ENCODE measurements around the gene BOC.

Gene BOC

DNA sequence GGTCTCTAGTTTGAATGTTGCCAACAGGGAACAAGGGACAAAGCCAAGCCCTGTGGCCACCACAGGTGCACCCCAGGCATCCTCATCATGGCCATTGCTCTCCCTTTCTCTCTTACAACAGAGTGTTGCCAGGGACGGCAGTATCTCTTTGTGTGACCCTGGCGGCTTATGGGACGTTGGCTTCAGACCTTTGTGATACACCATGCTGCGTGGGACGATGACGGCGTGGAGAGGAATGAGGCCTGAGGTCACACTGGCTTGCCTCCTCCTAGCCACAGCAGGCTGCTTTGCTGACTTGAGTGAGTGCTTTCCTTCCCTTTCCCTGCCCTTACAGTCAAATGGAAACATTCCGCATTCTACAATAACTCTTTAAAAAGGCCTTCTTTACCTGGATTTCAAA, 38.2 kb downstream of the BOC start:
- no peak for DNase-seq

DNA sequence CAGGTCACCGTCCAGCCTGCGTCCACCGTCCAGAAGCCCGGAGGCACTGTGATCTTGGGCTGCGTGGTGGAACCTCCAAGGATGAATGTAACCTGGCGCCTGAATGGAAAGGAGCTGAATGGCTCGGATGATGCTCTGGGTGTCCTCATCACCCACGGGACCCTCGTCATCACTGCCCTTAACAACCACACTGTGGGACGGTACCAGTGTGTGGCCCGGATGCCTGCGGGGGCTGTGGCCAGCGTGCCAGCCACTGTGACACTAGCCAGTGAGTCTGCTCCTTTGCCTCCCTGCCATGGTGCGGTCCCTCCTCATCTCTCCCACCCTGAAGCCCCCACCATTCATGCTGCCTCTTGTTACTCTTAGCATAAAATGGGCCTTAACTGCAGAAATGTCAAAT, 39.2 kb downstream of the BOC start:
- no peak for DNase-seq

DNA sequence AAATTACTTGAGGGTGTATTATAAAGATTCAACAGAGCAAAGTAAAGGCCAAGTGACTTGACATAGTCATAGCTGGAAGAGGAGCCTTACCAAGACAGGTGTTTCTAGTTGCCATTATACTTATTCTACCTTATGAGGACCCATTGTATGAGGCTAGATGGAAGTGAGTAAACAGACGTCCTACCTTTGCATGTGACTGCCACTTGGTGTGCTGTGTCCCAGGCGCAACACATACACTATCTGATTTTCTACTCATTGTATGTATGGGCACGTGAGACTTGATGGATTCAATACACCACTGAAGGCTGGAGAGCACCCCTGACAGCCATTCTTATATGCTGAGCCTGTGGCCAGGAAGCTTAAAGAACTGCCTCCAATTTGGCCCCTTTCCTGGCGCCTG, 40.5 kb downstream of the BOC start:
- no peak for DNase-seq

DNA sequence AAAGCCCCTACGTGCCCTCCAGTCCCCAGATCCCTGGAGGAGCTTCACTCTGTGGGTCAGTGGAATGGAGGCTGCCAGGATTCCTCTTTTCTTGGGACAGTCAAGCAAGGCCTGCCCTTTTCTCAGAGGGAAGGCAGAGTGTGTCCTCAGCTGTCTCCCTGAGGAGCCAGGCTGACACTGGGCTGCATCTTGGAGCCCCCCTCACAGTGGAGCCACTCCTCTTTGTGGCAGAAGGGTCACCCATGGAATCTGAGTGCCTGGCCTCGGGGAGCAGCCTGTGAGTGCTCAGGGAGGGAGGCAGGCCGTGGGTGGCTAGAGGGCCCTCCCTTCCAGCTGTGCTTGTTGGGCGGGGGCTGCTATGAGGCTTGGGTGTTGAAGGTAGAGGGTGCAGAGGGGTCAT, 41.2 kb downstream of the BOC start:
- DNase-seq, result no peak

DNA sequence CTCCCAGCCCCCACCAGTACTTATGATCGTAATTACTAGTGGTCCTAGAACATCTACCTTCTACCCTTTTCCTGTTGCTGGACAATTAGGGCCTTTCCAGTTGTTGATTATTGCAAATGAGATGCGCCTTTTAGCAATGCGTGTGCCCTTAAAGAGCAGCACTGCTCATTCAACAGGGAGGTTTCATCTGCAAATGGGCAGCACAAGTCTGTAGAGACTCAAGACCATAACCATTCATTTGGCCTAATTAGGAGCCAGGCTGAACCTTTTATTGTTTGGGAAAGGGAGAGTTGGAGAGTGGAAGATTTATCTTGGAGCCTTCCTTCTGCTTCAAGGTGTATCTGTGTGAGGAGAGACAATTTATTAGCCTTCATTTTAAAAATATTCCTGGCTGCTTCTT, 42.3 kb downstream of the BOC start:
- no peak for DNase-seq

DNA sequence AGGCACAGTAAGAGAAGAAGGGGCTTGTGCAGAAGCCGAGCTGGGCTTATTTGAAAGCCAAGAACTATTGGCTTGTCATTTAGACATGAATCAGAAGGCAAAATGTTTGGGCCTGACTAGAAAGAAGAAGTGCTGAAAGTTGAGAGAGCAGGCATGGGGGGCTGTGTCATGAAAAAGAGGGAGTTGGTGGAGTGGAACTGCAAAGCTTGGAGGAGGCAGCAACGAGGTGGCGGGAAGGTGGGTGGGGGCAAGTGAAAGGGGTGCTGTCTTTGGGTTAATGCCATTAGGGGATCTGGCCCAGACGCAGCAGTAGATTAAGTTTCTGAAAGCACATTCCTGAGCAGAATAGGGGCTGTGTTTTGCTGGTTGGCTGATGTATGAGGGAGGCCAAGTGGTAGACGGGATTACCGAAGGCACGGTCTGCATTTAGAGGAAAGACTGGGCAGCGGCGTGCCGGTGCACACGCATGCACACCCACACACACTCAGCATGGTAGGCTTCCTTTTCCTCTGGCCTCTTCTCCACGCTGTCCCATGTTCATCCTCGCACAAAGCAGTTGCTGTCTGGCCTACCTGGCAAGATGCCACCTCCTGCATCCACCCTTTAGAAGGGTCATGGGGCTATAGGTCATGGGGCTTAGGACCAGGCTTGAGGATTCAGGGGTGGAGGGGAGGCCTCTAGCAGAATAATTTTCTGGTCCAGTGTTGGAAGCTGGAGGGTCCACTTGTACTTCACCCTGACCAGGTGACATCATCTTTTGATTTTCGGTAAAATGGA, 43.0 kb downstream of the BOC start:
- peak; percentile 62 for DNase-seq

DNA sequence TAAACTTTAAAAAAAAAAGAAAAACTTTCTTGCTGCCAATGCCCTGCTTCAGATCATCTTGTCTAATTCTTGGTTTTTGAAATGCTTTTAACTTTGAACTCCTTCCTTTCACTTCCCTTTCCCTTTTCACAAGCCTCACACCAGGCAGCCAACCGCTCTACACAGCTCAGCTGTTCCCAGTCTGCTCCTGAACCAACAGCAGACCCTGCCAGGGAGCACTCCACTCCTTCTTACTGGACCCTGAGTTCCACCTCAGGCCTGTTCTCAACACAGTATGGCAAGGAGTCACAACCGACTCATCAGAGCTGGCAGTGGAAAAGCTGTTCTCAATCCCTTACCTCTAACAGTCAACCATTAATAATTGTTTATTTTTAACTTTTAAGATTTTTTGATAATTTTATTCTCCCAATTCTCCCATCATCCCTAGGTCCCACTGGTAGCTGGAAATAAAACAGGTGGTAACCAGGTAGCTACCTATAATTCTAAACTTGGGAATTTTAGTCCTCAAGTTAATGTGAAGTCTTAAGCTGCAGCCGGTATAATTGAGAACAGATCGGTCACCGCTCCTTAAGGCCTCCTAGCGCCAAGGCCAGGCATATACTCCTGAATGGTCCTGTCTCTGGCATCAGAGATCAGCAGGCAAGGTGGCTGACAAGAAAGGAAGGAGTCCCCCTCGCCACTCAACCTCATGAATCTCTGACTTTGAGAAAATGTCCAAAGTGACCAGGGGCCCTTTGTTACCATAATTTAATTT, 43.9 kb downstream of the BOC start:
- DNase-seq, result no peak

DNA sequence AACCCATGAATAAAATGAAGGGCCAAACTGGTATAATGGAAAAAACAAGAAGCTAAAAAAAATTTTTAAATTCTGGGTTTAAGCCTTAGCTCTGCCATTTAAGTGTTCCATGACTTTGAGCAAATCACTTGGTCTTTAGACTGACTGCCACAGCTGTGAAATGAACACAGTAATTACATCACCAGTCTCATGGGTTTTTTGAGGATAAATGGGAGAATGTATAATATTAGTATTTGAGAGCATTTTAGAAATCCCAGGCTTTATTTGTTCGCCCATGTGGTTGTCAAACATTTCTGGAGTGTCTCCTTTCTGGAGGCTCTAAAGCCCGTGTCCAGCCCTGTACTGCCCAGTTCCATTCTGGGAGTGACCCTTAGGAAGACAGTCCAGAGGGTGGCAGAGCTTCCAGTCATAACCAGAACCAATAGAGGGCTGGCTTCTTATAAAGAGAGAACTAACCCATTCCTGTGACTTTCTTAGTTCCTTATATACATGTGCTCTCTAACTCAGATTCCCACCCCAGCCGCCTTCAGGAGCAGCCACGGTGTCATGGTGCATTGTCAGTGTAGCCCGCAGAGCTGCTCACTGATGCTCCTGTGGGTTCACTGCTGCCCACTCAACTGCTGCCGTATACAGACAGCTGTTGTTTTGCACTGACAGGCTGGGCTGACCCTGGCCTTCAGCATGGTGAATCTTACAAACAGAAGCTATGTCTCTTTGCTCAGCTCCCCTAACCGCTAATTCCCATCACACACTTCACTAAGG, 44.7 kb downstream of the BOC start:
- DNase-seq, result no peak

DNA sequence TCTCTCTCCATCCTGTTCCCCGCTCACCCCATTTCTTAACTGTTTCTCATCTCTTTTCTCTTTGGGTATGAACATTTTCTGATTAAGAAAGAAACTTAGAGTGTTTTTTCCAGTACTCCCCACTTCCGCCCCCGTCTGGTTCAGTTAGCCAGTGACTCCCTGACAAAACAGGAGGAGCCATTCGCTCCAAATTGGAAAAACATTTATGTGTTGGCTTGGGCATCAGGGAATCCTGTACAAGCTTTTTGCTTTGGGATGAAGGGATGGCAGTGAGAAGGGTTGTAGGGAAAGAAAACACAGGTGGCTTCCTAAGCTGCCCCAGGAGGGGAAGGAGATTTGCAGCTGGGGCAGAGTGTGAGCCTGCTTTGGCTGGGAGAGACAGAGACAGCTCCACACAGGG, 47.0 kb downstream of the BOC start:
- no peak for DNase-seq

DNA sequence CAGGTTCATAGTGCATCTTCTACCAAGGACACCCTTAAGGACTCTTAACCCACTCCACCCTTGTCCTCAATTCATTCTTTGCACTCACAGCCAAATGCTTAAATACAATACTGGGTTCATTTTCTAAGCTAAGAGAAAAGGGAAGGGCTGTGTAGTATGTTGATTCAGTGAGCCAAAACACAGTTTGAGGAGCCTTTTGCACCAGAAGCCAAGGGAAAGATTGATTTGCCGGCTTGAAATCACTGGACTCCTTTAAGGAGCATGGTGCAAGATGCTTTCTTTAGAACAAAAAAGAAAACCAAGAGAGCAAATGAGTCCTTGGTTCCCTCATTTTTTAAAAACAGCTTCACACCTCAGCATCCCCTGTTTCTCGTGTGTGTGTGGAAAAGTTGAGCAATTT, 47.8 kb downstream of the BOC start:
- DNase-seq, result no peak

DNA sequence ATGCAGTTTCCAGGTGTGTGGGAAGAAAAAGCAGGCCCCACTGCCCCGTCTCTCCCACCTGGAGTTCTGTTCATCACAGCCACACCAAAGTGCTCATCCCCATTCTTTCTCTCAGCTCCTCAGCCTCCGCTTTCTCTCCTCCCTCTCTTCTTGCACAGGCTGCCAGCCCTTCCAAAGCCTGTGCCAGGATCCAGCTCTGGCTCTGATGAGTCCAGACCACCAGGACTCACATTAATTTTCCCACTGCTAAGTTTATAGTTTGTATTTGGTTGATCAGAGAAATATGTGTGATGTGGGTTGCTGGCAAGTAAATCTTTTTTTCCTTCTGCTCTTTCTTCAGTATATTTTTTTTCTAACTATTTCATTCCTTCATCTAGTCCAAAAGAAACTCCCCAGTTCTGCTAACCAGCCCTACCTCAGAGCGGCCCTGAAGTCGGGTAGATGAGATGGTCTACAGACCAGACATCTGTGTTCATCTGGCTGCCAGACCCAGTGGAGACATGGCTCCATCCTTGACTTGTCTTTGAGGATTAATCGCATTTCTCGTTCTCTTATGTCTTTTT, 49.8 kb downstream of the BOC start:
- no peak for DNase-seq

DNA sequence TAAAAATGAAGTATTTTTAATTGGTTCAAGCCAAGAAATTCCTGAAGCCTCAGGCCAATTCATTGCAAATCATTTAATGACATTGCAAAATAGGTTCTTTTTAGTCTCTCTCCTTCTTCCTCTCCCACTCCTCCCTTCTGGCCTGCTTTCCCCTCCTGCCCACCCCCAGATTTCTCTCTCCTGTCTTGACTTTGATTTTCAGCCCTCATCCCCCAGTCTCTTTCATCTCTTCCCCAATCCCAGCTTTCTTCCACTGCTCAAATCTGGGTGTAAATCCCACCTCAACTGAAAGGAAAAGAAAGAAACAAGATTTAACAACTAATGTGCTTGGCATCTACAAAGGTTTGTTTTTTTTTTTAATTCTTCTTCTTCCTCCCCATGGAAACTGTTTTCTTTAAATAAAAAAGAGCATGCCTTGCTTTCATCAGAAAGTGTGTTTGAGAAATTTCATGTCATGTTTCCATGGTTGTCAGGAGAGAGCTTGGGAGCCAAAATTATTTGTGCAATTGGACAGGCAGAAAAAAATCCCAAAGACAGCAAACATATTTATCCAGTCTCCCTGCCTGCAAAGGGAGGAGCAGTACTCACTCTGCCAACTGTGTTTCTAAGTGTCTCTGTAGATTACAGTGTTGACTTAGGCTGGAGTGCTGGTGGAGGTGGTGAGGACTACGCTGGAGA, 50.4 kb downstream of the BOC start:
- DNase-seq, result no peak

DNA sequence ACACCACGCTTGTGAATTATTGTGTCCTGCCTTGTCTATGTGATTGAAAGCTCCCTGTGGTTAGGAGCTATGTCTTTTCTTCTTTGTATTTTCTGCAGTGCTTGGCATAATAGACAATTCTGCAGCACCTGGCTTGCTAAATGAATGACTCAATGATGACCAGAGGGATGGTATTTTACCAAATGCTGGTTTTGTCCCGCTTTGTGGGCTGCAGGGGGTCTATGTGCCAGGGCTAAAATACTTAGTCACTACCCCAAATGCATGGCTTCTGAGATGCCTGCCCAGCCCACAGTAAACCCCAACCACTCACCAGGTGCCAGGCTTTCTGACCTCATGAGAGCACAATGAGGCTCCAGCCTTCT, 50.9 kb downstream of the BOC start:
- DNase-seq, result no peak

DNA sequence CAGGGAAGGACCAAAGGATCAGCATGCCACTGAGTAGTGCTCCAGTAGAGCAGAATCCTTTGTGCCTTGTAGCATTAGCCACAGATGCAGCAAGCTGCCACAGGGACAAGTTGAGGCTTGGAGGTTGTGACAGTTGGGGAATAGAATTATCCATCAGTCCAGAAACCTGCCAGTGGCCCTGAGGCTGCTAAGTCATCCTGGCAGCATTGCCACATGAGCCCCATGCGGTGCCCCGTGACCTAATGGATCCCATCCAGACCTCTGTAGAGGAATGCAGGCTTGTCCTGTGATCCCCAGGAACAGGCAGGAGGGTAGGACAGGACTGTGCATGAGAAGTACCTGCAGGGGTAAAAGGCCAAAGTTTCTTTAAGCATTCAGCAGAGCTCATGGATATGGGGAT, 51.7 kb downstream of the BOC start:
- DNase-seq, result no peak

DNA sequence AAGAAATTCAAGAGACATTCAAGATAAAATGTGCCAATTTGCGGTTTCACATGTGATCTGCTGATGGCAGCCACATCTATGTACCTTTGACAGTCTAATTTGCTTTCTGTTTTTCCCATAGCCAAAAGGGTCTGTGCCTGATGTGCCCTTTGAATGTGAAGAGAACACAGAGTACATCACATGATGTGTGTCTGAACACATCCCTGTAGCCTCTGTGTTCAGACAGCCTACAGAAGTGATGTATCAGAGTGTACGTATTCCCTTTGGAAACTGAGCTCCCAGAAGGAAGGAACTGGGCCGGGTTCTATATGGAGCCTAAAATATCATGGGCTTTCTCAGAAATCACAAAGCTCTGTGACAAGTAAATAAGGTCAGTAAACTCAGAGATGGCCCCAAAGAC, 52.4 kb downstream of the BOC start:
- DNase-seq, result no peak

DNA sequence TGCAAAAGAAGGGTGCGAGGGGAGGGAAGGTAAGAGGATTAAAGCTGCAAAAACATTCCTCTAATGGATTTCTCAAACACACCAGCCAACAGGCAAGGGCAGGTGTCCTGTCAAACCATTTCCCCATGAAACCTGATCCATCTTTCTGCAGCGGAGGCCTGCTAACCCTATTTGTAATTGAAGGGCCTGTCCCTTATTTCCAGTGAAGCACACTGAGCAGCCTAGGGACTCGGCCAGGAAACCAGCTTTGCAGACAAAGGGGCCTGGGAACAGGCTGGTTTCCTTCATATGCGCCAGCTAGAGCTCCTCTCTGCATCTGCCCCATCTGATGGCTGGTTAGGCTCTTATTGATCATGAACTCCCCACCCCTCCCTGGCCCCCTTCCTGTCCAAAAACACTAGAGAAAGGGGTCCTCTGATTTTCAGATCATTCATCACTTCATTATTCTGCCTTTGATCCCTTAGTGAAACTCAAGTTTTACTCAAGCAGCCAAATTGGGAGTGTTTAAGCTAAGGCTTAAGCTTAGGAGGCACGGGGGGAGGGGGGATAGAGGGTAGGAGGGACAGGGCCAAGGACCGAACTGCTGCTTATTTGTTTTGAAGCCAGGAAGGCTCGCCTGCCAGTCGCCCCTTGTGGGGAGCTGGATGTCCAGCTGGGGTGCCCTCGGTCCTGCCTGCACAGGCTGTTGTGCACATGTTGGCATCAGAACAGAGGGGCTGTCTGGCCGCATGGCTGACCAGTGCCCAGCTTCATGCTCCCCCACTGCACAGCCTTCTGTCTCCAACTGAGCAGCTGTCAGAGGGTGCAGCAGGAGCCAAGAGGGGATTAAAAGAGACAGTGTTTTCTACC, 53.1 kb downstream of the BOC start:
- DNase-seq, result no peak

DNA sequence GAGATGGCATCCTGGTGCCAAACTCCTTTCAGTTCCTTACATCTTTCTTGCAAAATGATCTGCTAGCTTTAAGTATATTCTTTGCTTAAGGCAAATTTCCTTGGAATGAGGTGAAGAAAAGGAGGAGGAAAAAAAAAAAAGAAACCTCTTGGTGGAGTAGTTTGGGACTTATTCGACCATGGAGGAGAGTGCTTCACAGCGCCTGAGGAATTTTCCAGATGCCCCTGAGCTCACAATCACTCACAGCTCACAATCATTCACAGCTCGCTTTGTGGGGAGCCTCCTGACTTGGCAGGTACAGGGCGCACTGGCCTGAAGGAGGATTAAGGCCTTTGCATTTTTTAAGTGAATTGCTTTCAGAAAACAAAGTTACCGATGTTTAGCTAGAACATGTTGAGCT, 53.9 kb downstream of the BOC start:
- DNase-seq, result no peak

DNA sequence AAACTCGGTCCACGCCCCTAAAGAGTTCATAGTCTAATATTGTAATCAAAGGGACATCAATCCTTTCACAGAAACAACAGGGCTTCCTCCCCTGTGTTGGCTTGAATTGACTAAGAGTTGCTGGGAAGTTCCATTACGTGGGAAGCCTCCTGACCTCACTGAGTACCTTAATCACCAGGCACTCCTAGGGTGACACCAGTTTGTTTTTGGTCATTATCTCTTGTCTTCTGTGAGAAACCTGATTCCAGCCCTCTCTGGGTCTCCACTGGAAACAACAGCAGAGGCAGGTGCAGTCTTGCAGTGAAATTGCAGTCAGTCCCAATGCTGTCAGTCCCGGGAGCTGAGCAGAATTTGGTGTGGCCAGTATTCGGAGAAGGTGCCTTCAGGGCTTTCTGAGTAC, 55.4 kb downstream of the BOC start:
- no peak for DNase-seq

DNA sequence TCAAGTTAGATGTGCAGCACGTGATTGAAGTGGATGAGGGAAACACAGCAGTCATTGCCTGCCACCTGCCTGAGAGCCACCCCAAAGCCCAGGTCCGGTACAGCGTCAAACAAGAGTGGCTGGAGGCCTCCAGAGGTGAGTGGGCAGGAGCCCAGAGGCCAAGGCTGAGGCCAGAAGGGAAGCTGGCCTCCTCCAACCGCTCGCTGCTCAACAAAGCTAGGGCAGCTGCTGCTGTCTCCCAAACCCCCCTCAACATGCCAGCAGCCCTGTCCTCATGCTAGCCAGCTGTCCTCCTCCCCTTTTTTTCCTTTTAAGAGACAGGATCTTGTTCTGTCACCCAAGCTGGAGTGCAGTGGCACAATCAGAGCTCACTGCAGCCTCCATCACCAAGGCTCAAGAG, 57.0 kb downstream of the BOC start:
- no peak for DNase-seq

DNA sequence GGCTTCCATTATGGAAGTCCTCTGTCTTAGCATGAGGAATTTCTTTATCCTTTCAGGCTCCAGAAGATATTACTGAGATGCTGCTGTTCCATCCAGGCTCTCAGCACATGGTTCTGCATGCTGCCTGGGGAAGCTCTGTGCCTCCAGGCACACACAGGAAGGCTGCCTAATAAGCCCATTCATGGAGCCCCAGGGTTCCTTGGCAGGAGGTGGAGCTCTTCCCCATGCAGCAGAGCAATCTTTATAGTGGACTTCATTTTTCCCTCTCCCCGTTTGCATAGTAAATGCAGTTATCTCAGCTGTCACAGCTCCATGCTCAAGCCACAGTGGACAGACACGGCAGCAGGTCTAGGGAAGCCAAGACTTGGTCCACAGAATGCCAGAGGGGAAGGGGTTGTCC, 57.6 kb downstream of the BOC start:
- DNase-seq, result no peak

DNA sequence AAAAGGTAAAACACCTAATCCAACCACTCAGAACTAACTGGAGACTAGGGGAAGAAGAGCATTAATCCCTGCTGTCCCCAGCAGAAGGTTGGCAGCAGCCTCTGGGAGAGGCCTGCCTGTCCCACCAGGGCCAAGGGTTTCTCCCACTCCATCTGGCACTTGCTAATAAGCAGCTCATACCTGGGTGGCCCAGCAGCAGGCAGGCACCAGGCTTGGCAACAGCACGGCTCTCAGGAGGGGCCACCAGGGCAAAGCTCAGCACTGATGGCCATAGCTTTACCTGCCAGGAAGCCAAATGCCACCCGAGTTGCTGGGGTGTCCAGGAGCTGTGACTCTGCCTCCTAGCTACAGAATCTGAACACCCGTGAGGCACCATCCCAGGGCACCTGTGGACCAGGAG, 58.3 kb downstream of the BOC start:
- DNase-seq, result no peak

DNA sequence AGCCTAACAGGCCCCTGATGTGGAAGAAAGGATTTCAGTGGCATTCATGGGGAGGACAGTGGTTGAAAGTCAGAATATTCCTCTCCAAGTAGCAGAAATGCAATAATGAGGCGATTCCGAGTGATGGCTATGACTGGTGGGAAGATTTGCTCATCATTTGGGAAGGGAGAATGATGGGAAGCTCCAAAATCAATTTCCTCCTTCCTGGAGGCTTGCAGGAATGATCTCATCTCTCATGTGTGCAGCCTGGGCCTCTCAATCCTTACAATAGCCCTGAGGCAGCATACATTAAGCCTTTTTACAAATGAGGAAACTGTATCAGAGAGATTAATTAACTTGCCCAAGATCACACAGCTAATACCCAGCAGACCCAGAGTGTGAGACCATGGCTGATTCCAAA, 58.7 kb downstream of the BOC start:
- no peak for DNase-seq
